A549 (cell line): ENCODE data around the gene ELMO3. TPM values are rescaled to one million over a fixed set of nuclear protein-coding genes. Genes with fewer than 3 reads are reported as not detected.

Source experiments
- ATAC-seq, 2 experiments: fragments of 200-7000 bp in 1 of 2; fragments of >200 bp in 1 of 2; cut with Nextera tagmentation in 1 of 2; cut with Tn5 transposase in 1 of 2; 3 replicates each; pipeline versions ENCODE4 v1.8.0 to v1.9.1; 2018 to 2020; ENCODE audit warnings: mild to moderate bottlenecking in 1 of 2, moderate library complexity in 1 of 2
- CTCF ChIA-PET: fragments of 300-600 bp; sonication (Branson Sonifier 250); formaldehyde crosslinking; extraction: SDS; loops from one replicate; lab custom pipeline; 2021; ENCODE audit warnings: antibody characterized with exemption, inconsistent platforms; lab: Yijun Ruan, JAX
- POLR2A ChIA-PET: fragments of 350-600 bp; formaldehyde crosslinking; extraction: SDS; loops from one replicate; lab custom pipeline; 2021; ENCODE audit warnings: antibody characterized with exemption, inconsistent platforms; lab: Yijun Ruan, JAX
- DNase-seq, 2 experiments: peaks; one replicate each; pipeline versions ENCODE4 v3.0.0 to v3.0.0-alpha.2; 2011 to 2016; ENCODE audit warnings: low read depth in 1 of 2, low spot score in 1 of 2
- FAIRE-seq: peaks from 2 replicates; lab custom pipeline; 2011; peaks lifted over from hg19 to GRCh38; lab: Jason Lieb, UNC
- H3K27ac ChIP-seq, 2 experiments: fragments of >200 bp; sonication (Bioruptor Twin); formaldehyde crosslinking; 3 replicates each; pipeline ENCODE4 v1.5.1; 2016 to 2017
- H3K4me1 ChIP-seq: fragments of >200 bp; sonication (Bioruptor Twin); formaldehyde crosslinking; 3 replicates; pipeline ENCODE4 v1.6.1; 2016
- H3K4me2 ChIP-seq: fragments of >200 bp; sonication (Bioruptor Twin); formaldehyde crosslinking; 3 replicates; pipeline ENCODE4 v1.6.1; 2016
- H3K4me3 ChIP-seq: fragments of >200 bp; sonication (Bioruptor Twin); formaldehyde crosslinking; 3 replicates; pipeline ENCODE4 v1.5.1; 2016
- H3K9me3 ChIP-seq: fragments of >200 bp; sonication (Bioruptor Twin); formaldehyde crosslinking; 3 replicates; pipeline ENCODE4 v1.6.1; 2016
- BHLHE40 ChIP-seq: IDR thresholded peaks from 2 replicates; pipeline ENCODE4 v1.6.1; 2012; ENCODE audit warnings: low read depth, low read length, inconsistent platforms
- CEBPB ChIP-seq, 2 experiments: fragments of >200 bp in 1 of 2; sonication (Bioruptor Twin) in 1 of 2; formaldehyde crosslinking in 1 of 2; IDR thresholded peaks; 2 replicates each; pipeline ENCODE4 v1.6.1; 2012 to 2016
- CTCF ChIP-seq: fragments of >200 bp; sonication (Bioruptor Twin); formaldehyde crosslinking; IDR thresholded peaks from 3 replicates; pipeline ENCODE4 v1.5.1; 2016
- E2F6 ChIP-seq: IDR thresholded peaks from 2 replicates; pipeline ENCODE4 v1.6.1; 2012; ENCODE audit warnings: low read depth, borderline replicate concordance
- ELK1 ChIP-seq: fragments of 150-350 bp; IDR thresholded peaks from 2 replicates; pipeline ENCODE4 v1.6.1; 2014; ENCODE audit warnings: low read depth, mild to moderate bottlenecking, low read length
- ESRRA ChIP-seq: fragments of 150-350 bp; IDR thresholded peaks from 2 replicates; pipeline ENCODE4 v1.6.1; 2014; ENCODE audit warnings: mild to moderate bottlenecking, low read length, borderline replicate concordance
- FOXS1 ChIP-seq: fragments of 250-450 bp; sonication (Bioruptor Pico); IDR thresholded peaks from 2 replicates; pipeline ENCODE4 v1.5.0; 2020; ENCODE audit warnings: mild to moderate bottlenecking, moderate library complexity
- HOXA7 ChIP-seq: fragments of 250-450 bp; sonication (Bioruptor Pico); IDR thresholded peaks from 2 replicates; pipeline ENCODE4 v1.5.0; 2020; ENCODE audit warnings: mild to moderate bottlenecking, moderate library complexity
- HOXB13 ChIP-seq: fragments of 250-450 bp; sonication (Bioruptor Pico); IDR thresholded peaks from 2 replicates; pipeline ENCODE4 v1.5.0; 2020; ENCODE audit warnings: low read depth, mild to moderate bottlenecking, moderate library complexity
- JUN ChIP-seq, 2 experiments: fragments of >200 bp; sonication (Bioruptor Twin); formaldehyde crosslinking; IDR thresholded peaks; 2 replicates in 1 of 2; 3 replicates in 1 of 2; pipeline ENCODE4 v1.6.1; 2016 to 2017
- JUNB ChIP-seq: fragments of >200 bp; sonication (Bioruptor Twin); formaldehyde crosslinking; IDR thresholded peaks from 2 replicates; pipeline ENCODE4 v1.6.1; 2016
- MAX ChIP-seq: IDR thresholded peaks from 2 replicates; pipeline ENCODE4 v1.6.1; 2012
- MAZ ChIP-seq: fragments of 150-350 bp; IDR thresholded peaks from 2 replicates; pipeline ENCODE4 v1.6.1; 2014; ENCODE audit warnings: antibody characterized with exemption, low read depth, low read length, borderline replicate concordance
- MYC ChIP-seq: IDR thresholded peaks from 2 replicates; pipeline ENCODE4 v1.6.1; 2012; ENCODE audit warnings: mild to moderate bottlenecking, inconsistent platforms, low read length, improper control_type of control experiment, borderline replicate concordance
- NFE2L2 ChIP-seq: fragments of 150-350 bp; conservative IDR thresholded peaks from 2 replicates; pipeline ENCODE4 v1.6.1; 2014; ENCODE audit warnings: low read length
- NPAS2 ChIP-seq: fragments of 250-450 bp; sonication (Bioruptor Pico); IDR thresholded peaks from 2 replicates; pipeline ENCODE4 v1.8.0; 2022; ENCODE audit warnings: mild to moderate bottlenecking, moderate library complexity, borderline replicate concordance
- PBX3 ChIP-seq: IDR thresholded peaks from 2 replicates; pipeline ENCODE4 v1.6.1; 2012
- POLR2A ChIP-seq: IDR thresholded peaks from 2 replicates; pipeline ENCODE4 v1.6.1; 2012; ENCODE audit warnings: mild to moderate bottlenecking, low read length
- RAD21 ChIP-seq, 2 experiments: fragments of >200 bp in 1 of 2; sonication (Bioruptor Twin) in 1 of 2; formaldehyde crosslinking in 1 of 2; IDR thresholded peaks in 1 of 2; conservative IDR thresholded peaks in 1 of 2; 2 replicates in 1 of 2; 3 replicates in 1 of 2; pipeline ENCODE4 v1.6.1; 2012 to 2018; ENCODE audit warnings: inconsistent platforms in 1 of 2
- RNF2 ChIP-seq: fragments of 200-600 bp; sonication (generic); IDR thresholded peaks from 2 replicates; pipeline ENCODE4 v1.6.1; 2016; ENCODE audit warnings: low read depth, mild to moderate bottlenecking, antibody characterized with exemption, moderate library complexity, borderline replicate concordance
- SMC3 ChIP-seq: fragments of >200 bp; sonication (Bioruptor Twin); formaldehyde crosslinking; IDR thresholded peaks from 3 replicates; pipeline ENCODE4 v1.6.1; 2018; ENCODE audit warnings: inconsistent platforms
- TFCP2L1 ChIP-seq: fragments of 250-450 bp; sonication (Bioruptor Pico); IDR thresholded peaks from 2 replicates; pipeline ENCODE4 v1.5.0; 2021; ENCODE audit warnings: mild to moderate bottlenecking
- USF2 ChIP-seq: fragments of 450-650 bp; IDR thresholded peaks from 2 replicates; pipeline ENCODE4 v1.6.1; 2014; ENCODE audit warnings: antibody characterized with exemption
- ZC3H11A ChIP-seq: fragments of 450-650 bp; IDR thresholded peaks from 2 replicates; pipeline ENCODE4 v1.6.1; 2014; ENCODE audit warnings: antibody characterized with exemption, mild to moderate bottlenecking
- ZNF302 ChIP-seq: fragments of 250-450 bp; sonication (Bioruptor Pico); IDR thresholded peaks from 2 replicates; pipeline ENCODE4 v1.9.0; 2021; ENCODE audit warnings: inconsistent platforms, mild to moderate bottlenecking, moderate library complexity
- WGBS: methylation state at CpG from one replicate; pipeline ENCODE4 v1.1.6; 2017; ENCODE audit errors: missing lambda C conversion rate; 5-methylcytosine and 5-hydroxymethylcytosine counted together
- polyA plus RNA-seq, 4 experiments: library from polyadenylated mRNA; depleted of rRNA in 3 of 4; stranded (reverse); fragments of >200 nt; fragmentation: RNase III in 1 of 4; extraction: RNeasy Plus Mini Kit Qiagen cat#74134 plus additional on column Dnase treatment in 1 of 4; gene quantifications; 2 replicates in 3 of 4; 3 replicates in 1 of 4; pipeline ENCODE4 v1.2.3, GENCODE V29; 2011 to 2017

ELMO3 gene
- polyA plus RNA-seq, 2 of the 4 experiments (the other 2 are of a cell fraction): 0.62 to 1.4 TPM

GRCh38 chr16:67245674-67246080 is 46.7 kb downstream of the ELMO3 start:
- Histone ChIP-seq H3K4me1 (peaks cover 67% of the 10 kb centered on the region), H3K27ac (peak overlapping the region; percentile 91 to 98), H3K4me2 (peak overlapping the region; percentile 97), H3K9me3 (no peaks in the 10 kb centered on the region), H3K4me3 (peak overlapping the region; percentile 74)
- ChIA-PET CTCF (interaction anchor here (0.6 to 9.7 kb wide), 18 partner anchors 13 to 269 kb away, joined by 3 to 138 read pairs (median 3); partner anchors contain the start of genes KCTD19, LRRC36, TMEM208 and TPPP3), POLR2A (interaction anchor here (0.7 to 3.3 kb wide), 7 partner anchors 14 to 48 kb away, joined by 3 to 30 read pairs (median 3); partner anchors contain the start of gene TMEM208)
- FAIRE-seq (no peak), ATAC-seq (no peak), DNase-seq (no peak)
- WGBS: 16% methylated on average over 7 of the region's 8 CpGs
- 0 out of 2 replicates have a peak, but pooled peaks have one; percentile 1 for TF ChIP-seq ZC3H11A
- TF ChIP-seq JUN (IDR thresholded peaks at IDR 0.05): no peak

- no peaks in the 10 kb centered on the region for H3K9me3 ChIP-seq
- H3K4me3 ChIP-seq: peak overlapping the region; percentile 74
- ChIA-PET POLR2A (interaction anchor here (0.7 to 3.3 kb wide), 6 partner anchors 15 to 48 kb away, joined by 3 to 30 read pairs (median 3); partner anchors contain the start of gene TMEM208), CTCF (interaction anchor here (0.6 to 9.7 kb wide), 18 partner anchors 13 to 270 kb away, joined by 3 to 138 read pairs (median 4); partner anchors contain the start of genes KCTD19, LRRC36, TMEM208 and TPPP3)
- peaks cover 61% of the 10 kb centered on the region for H3K4me1 ChIP-seq
- FAIRE-seq: no peak
- peak overlapping the region; percentile 91 to 98 for H3K27ac ChIP-seq
- peak; percentile 46 to 64 for ATAC-seq
- WGBS: 2% methylated on average over 20 of the region's 48 CpGs
- H3K4me2 ChIP-seq: peak overlapping the region; percentile 97
- peak; percentile 56 to 79 for DNase-seq
- TF ChIP-seq CEBPB (IDR thresholded peaks at IDR 0.05): peak in 1 of 2 experiments; percentile 50; a peak in 1 of 4 replicates
- TF ChIP-seq RAD21 (conservative IDR thresholded peaks at IDR 0.05 in 1 of 2, IDR thresholded peaks at IDR 0.05 in 1 of 2): peak; percentile 9 to 41; a peak in 3 of 5 replicates
- TF ChIP-seq JUN (IDR thresholded peaks at IDR 0.05): peak in 1 of 2 experiments; percentile 57; a peak in 2 of 5 replicates
- peak; percentile 50 for TF ChIP-seq CTCF
- TF ChIP-seq NPAS2 (CRISPR knock-in tag): no peak
- TF ChIP-seq HOXB13 (CRISPR knock-in tag): 0 out of 2 replicates have a peak, but pooled peaks have one; percentile 46
- TF ChIP-seq SMC3: peak; percentile 30; the same call in 1 of the 3 replicates
- no peak for TF ChIP-seq JUNB
- no peak for TF ChIP-seq BHLHE40
- peak; percentile 94; the same call in 1 of the 2 replicates for TF ChIP-seq MAX
- TF ChIP-seq ZC3H11A: 0 out of 2 replicates have a peak, but pooled peaks have one; percentile 0
- peak; percentile 82 for TF ChIP-seq USF2
- TF ChIP-seq POLR2A: peak; percentile 23; the same call in 1 of the 2 replicates
- peak; percentile 90; the same call in 1 of the 2 replicates for TF ChIP-seq E2F6
Measured at GRCh38 chr16:67246081-67246755, 47.3 kb downstream of the ELMO3 start.

- peak in 1 of 2 experiments; percentile 15; a peak in 5 of 6 replicates for ATAC-seq
- Histone ChIP-seq H3K9me3 (no peaks in the 10 kb centered on the region), H3K4me2 (peak overlapping the region; percentile 97), H3K27ac (peak overlapping the region; percentile 91 to 98), H3K4me3 (peak overlapping the region; percentile 74), H3K4me1 (peaks cover 56% of the 10 kb centered on the region)
- POLR2A ChIA-PET: interaction anchor here (0.7 to 3.3 kb wide), 9 partner anchors 10 to 76 kb away, joined by 3 to 30 read pairs (median 3); partner anchors contain the start of genes NOL3 and TMEM208
- CTCF ChIA-PET: interaction anchor here (0.9 to 9.7 kb wide), 17 partner anchors 13 to 570 kb away, joined by 3 to 138 read pairs (median 4); partner anchors contain the start of genes KCTD19, LRRC36, TMEM208 and TPPP3
- WGBS: 0% methylated on average over 9 of the region's 26 CpGs
- no peak for DNase-seq
- FAIRE-seq: no peak
- no peak for TF ChIP-seq NFE2L2
- TF ChIP-seq ELK1: no peak
- TF ChIP-seq JUNB: no peak
- no peak for TF ChIP-seq MYC
- TF ChIP-seq ESRRA: no peak
- TF ChIP-seq CEBPB (IDR thresholded peaks at IDR 0.05): no peak
- TF ChIP-seq HOXA7 (CRISPR knock-in tag): no peak
- TF ChIP-seq TFCP2L1: no peak
- no peak for TF ChIP-seq MAZ
- no peak for TF ChIP-seq RNF2
- TF ChIP-seq RAD21 (conservative IDR thresholded peaks at IDR 0.05 in 1 of 2, IDR thresholded peaks at IDR 0.05 in 1 of 2): no peak
- TF ChIP-seq ZNF302: no peak
- TF ChIP-seq FOXS1 (CRISPR knock-in tag): no peak
- no peak for TF ChIP-seq PBX3
Measured at GRCh38 chr16:67246756-67247191, 47.8 kb downstream of the ELMO3 start.
